Testis (tissue), 3 donors: ENCODE data around the gene CPVL. TPM values are rescaled to one million over a fixed set of nuclear protein-coding genes. Genes with fewer than 3 reads are reported as not detected.
"Not testable (repeated sequence)": the region's sequence is repeated elsewhere in the genome, so short reads cannot be mapped to it uniquely, and the experiment has no call there.

Experiments
- DNase-seq: peaks from one replicate; pipeline ENCODE4 v3.0.0-alpha.2; 2019
- H3K27ac ChIP-seq, 2 donors: fragments of 200-600 bp; sonication (generic); one replicate each; pipeline ENCODE4 v1.5.1; 2019
- H3K27me3 ChIP-seq: fragments of 200-600 bp; sonication (generic); one replicate; pipeline ENCODE4 v1.5.1; 2019
- H3K36me3 ChIP-seq: fragments of 200-600 bp; sonication (generic); one replicate; pipeline ENCODE4 v1.5.1; 2017; ENCODE audit warnings: low read depth; ENCODE audit errors: missing control alignments
- H3K4me1 ChIP-seq: fragments of 200-600 bp; sonication (generic); one replicate; pipeline ENCODE4 v1.5.1; 2019
- H3K4me3 ChIP-seq, 2 donors: fragments of 200-600 bp; sonication (generic); one replicate each; pipeline ENCODE4 v1.5.1; 2017 to 2019
- H3K9me3 ChIP-seq: fragments of 200-600 bp; sonication (generic); one replicate; pipeline ENCODE4 v1.5.1; 2017
- CTCF ChIP-seq, 3 experiments: fragments of 450-650 bp in 2 of 3; fragments of 200-600 bp in 1 of 3; sonication (generic) in 1 of 3; IDR thresholded peaks; one replicate each; pipeline ENCODE4 v1.5.1; 2016 to 2019; ENCODE audit warnings: antibody characterized with exemption in 3 of 3, mild to moderate bottlenecking in 2 of 3, moderate library complexity in 1 of 3
- POLR2A ChIP-seq: fragments of 450-650 bp; IDR thresholded peaks from one replicate; pipeline ENCODE4 v1.6.1; 2017; ENCODE audit warnings: antibody characterized with exemption, mild to moderate bottlenecking, moderate library complexity
- WGBS, 2 donors: methylation state at CpG; one replicate each; pipeline ENCODE4 v1.1.5; 2018; 5-methylcytosine and 5-hydroxymethylcytosine counted together
- intact Hi-C: fragments of 100-400 bp; cut with DNase I; formaldehyde crosslinking; loops from one replicate; pipeline ENCODE4 v1.15.1; 2023; ENCODE audit warnings: low total_unique reads
- polyA plus RNA-seq: library from polyadenylated mRNA; stranded (reverse); fragments of 350-450 nt; fragmentation: Illumina TruSeq; extraction: RNeasy Lipid Tissue Mini Kit (QIAGEN cat#74804); gene quantifications from one replicate; pipeline ENCODE4 v1.2.3, GENCODE V29; 2014; ENCODE audit warnings: low read depth, low replicate concordance; ENCODE audit not compliant: insufficient read depth
- total RNA-seq, 2 donors: library from RNA; depleted of rRNA; stranded (reverse); fragments of >200 nt; gene quantifications; one replicate each; pipeline ENCODE4 v1.2.3, GENCODE V29; 2016

Gene CPVL
- total and polyA plus RNA-seq, 3 donors from 2014 or later: 26.6 to 55.1 (median 51.1) TPM

GRCh38 chr7:29096446-29096730 is 49.9 kb downstream of the CPVL start:
- WGBS, 2 donors: 97 to 98% methylated on average over 5 of the region's 5 CpGs
- Histone ChIP-seq H3K27me3 (no peaks in the 10 kb centered on the region), H3K27ac (no peak overlapping the region)

GRCh38 chr7:29095631-29096445 is 50.5 kb downstream of the CPVL start:
- Histone ChIP-seq H3K36me3 (no peaks in the 10 kb centered on the region), H3K27me3 (no peaks in the 10 kb centered on the region), H3K4me1 (no peaks in the 10 kb centered on the region), H3K4me3 (no peak overlapping the region), H3K9me3 (no peaks in the 10 kb centered on the region), H3K27ac (no peak overlapping the region)
- no peak for TF ChIP-seq POLR2A
- no peak for TF ChIP-seq CTCF (IDR thresholded peaks at IDR 0.05)
- intact Hi-C loops: no loop called here
- DNase-seq: no peak
- WGBS, 2 donors: 71% methylated on average over 8 of the region's 8 CpGs

More at GRCh38 chr7:29096446-29096730, 49.9 kb downstream of the CPVL start:
- TF ChIP-seq POLR2A: no peak
- no peak for TF ChIP-seq CTCF (IDR thresholded peaks at IDR 0.05)
- H3K4me3 ChIP-seq: no peak overlapping the region
- no peak for DNase-seq
- H3K36me3 ChIP-seq: no peaks in the 10 kb centered on the region
- intact Hi-C loops: no loop called here
- no peaks in the 10 kb centered on the region for H3K4me1 ChIP-seq
- H3K9me3 ChIP-seq: no peaks in the 10 kb centered on the region

GRCh38 chr7:29093091-29093490 is 53.2 kb downstream of the CPVL start:
- DNase-seq, H3K36me3 ChIP-seq, H3K4me1 ChIP-seq, H3K4me3 ChIP-seq, intact Hi-C loops, H3K27me3 ChIP-seq, H3K27ac ChIP-seq, H3K9me3 ChIP-seq: not testable (repeated sequence)
- 98% methylated on average over 11 of the region's 11 CpGs for WGBS, 2 donors

GRCh38 chr7:29091715-29092114 is 54.6 kb downstream of the CPVL start:
- 41 to 62% methylated on average over 4 of the region's 4 CpGs for WGBS, 2 donors
- intact Hi-C loops: no loop called here
- H3K36me3 ChIP-seq: no peaks in the 10 kb centered on the region
- TF ChIP-seq CTCF (IDR thresholded peaks at IDR 0.05): peak in 1 of 3 experiments; percentile 11
- TF ChIP-seq POLR2A: no peak
- H3K27me3 ChIP-seq: no peaks in the 10 kb centered on the region
- DNase-seq: no peak
- H3K4me3 ChIP-seq: peak overlapping the region; percentile 20 to 22
- H3K27ac ChIP-seq: peak overlapping the region; percentile 35 to 71
- H3K9me3 ChIP-seq: no peaks in the 10 kb centered on the region
- peaks cover 6% of the 10 kb centered on the region for H3K4me1 ChIP-seq

GRCh38 chr7:29090836-29091601 is 55.3 kb downstream of the CPVL start:
- 41 to 50% methylated on average over 10 of the region's 10 CpGs for WGBS, 2 donors
- DNase-seq: peak; percentile 30

More at GRCh38 chr7:29090836-29091601, 55.3 kb downstream of the CPVL start:
- Histone ChIP-seq H3K36me3 (no peaks in the 10 kb centered on the region), H3K27me3 (no peaks in the 10 kb centered on the region), H3K4me3 (peak overlapping the region; percentile 20 to 22), H3K4me1 (peaks cover 6% of the 10 kb centered on the region), H3K27ac (peak overlapping the region; percentile 35 to 71), H3K9me3 (no peaks in the 10 kb centered on the region)
- TF ChIP-seq POLR2A (no peak), CTCF (IDR thresholded peaks at IDR 0.05) (no peak)
- intact Hi-C loops: no loop called here
